PC-3 (cell line): ENCODE results near the gene DBNDD2. TPM values are rescaled to one million over a fixed set of nuclear protein-coding genes. Genes with fewer than 3 reads are reported as not detected.

Source experiments
- ATAC-seq: fragments of 200-7000 bp; cut with Tn5 transposase; 2 replicates; pipeline ENCODE4 v1.9.1; 2020; ENCODE audit warnings: mild to moderate bottlenecking, moderate library complexity
- BruUV-seq: library from RNA; stranded (reverse); fragments of 400-500 nt; replicated peaks from 2 replicates; lab custom pipeline; 2021; lab: Mats Ljungman, UMichigan
- CTCF ChIA-PET: fragments of 300-600 bp; sonication (Branson Sonifier 250); formaldehyde crosslinking; loops from one replicate; lab custom pipeline; 2022; ENCODE audit warnings: antibody characterized with exemption; lab: Charles Lee
- POLR2A ChIA-PET: fragments of 300-600 bp; sonication (Branson Sonifier 250); formaldehyde crosslinking; loops from one replicate; lab custom pipeline; 2022; ENCODE audit warnings: antibody characterized with exemption; ENCODE audit not compliant: unreplicated experiment; lab: Charles Lee
- DNase-seq: peaks from one replicate; pipeline ENCODE4 v3.0.0-alpha.2; 2015
- H2AFZ ChIP-seq: fragments of 300-600 bp; sonication (generic); 2 replicates; pipeline ENCODE4 v1.6.0; 2016; ENCODE audit warnings: antibody characterized with exemption, low read length
- H3F3A ChIP-seq: fragments of 300-600 bp; sonication (generic); one replicate; pipeline ENCODE4 v1.6.0; 2017; ENCODE audit warnings: antibody characterized with exemption, low read length, control low read depth, mild to moderate bottlenecking; ENCODE audit not compliant: unreplicated experiment
- H3K27ac ChIP-seq: fragments of 300-600 bp; sonication (generic); 2 replicates; pipeline ENCODE4 v1.5.1; 2016; ENCODE audit warnings: mild to moderate bottlenecking, low read length
- H3K27me3 ChIP-seq: fragments of 300-600 bp; sonication (generic); 2 replicates; pipeline ENCODE4 v1.6.1; 2016; ENCODE audit warnings: low read length, mixed read lengths
- H3K36me3 ChIP-seq: fragments of 300-600 bp; sonication (generic); 2 replicates; pipeline ENCODE4 v1.6.1; 2016; ENCODE audit warnings: low read depth, mixed run types, low read length, mixed read lengths
- H3K4me1 ChIP-seq: fragments of 300-600 bp; sonication (generic); 2 replicates; pipeline ENCODE4 v1.5.1; 2016; ENCODE audit warnings: low read length; ENCODE audit not compliant: insufficient read depth
- H3K4me2 ChIP-seq: fragments of 300-600 bp; sonication (generic); 2 replicates; pipeline ENCODE4 v1.6.0; 2016; ENCODE audit warnings: low read length
- H3K4me3 ChIP-seq: fragments of 300-600 bp; sonication (generic); 2 replicates; pipeline ENCODE4 v1.5.1; 2016; ENCODE audit warnings: mild to moderate bottlenecking, low read length, mixed read lengths
- H3K79me2 ChIP-seq: fragments of 300-600 bp; sonication (generic); 2 replicates; pipeline ENCODE4 v1.6.1; 2017; ENCODE audit warnings: low read length, mixed read lengths
- H3K9ac ChIP-seq: fragments of 300-600 bp; sonication (generic); 2 replicates; pipeline ENCODE4 v1.6.0; 2016; ENCODE audit warnings: mild to moderate bottlenecking, low read length
- H3K9me2 ChIP-seq: fragments of 300-600 bp; sonication (generic); replicated peaks from 2 replicates; pipeline ENCODE4 v1.6.1; 2016; ENCODE audit warnings: mixed run types, low read length, mixed read lengths
- H3K9me3 ChIP-seq: fragments of 300-600 bp; sonication (generic); 2 replicates; pipeline ENCODE4 v1.6.1; 2016; ENCODE audit warnings: low read length, mixed read lengths
- H4K20me1 ChIP-seq: fragments of 300-600 bp; sonication (generic); 2 replicates; pipeline ENCODE4 v1.6.1; 2016; ENCODE audit warnings: low read length, mixed read lengths
- CTCF ChIP-seq: fragments of 300-600 bp; sonication (generic); conservative IDR thresholded peaks from 2 replicates; pipeline ENCODE4 v1.5.1; 2017; ENCODE audit warnings: antibody characterized with exemption, low read depth, mild to moderate bottlenecking, low read length
- EZH2 ChIP-seq: fragments of 300-600 bp; sonication (generic); IDR thresholded peaks from one replicate; pipeline ENCODE4 v1.6.1; 2017; ENCODE audit warnings: antibody characterized with exemption, mild to moderate bottlenecking, low read length; ENCODE audit not compliant: unreplicated experiment
- EZH2phosphoT487 ChIP-seq: fragments of 300-600 bp; sonication (generic); IDR thresholded peaks from 2 replicates; pipeline ENCODE4 v1.6.1; 2018; ENCODE audit warnings: mild to moderate bottlenecking, antibody characterized with exemption, low read length, borderline replicate concordance
- intact Hi-C: fragments of 100-400 bp; cut with micrococcal nuclease; formaldehyde crosslinking; loops from 2 replicates; pipeline ENCODE4 v1.9.0; 2023
- total RNA-seq: library from RNA; depleted of rRNA; stranded (reverse); fragments of >200 nt; gene quantifications from 2 replicates; pipeline ENCODE4 v1.2.3, GENCODE V29; 2014

DBNDD2 gene
- total RNA-seq, 1 experiment from 2014 or later, result 8.5 TPM

DNA sequence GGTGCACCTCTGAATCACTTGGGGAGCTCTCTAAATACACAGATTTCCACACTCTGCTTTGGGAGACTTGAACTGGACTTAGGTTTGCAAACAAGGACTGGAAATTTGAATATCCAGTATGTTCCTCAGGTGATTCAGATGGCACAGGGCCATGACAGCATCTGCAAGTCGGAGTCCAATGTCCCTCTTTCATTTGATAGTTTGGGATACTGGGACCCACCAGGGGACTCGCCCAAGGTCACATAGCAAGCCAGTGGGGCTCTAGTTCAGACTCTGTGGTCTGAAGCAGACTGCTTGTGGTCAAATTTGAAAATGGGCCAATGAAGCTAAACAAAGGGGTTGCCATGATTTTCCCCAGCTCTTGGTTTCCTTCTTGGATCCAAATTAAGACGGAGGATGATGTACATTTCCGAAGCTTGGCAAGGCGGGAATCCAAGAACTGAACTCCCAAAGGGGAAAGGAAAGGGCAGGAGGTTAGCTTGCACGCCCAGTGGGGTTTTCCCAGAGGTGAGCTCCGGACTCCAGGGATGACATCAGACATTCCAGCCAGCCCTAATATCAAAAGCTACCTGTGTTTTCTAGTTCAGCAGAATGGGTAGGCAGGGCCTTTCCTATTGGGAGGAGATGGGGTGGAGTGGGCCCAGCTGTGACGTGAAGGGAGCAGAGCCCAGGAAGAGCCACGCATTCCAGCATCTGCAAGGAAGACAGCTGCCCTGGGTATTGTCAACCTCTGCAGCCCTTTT lies 48.5 kb upstream of the DBNDD2 start:
- Histone ChIP-seq H3K9me3 (no peaks in the 10 kb centered on the region), H3K27me3 (no peaks in the 10 kb centered on the region), H3K9me2 (no peaks in the 10 kb centered on the region), H4K20me1 (no peaks in the 10 kb centered on the region), H3K79me2 (peaks cover 12% of the 10 kb centered on the region), H3K4me2 (peak overlapping the region; percentile 10), H3K9ac (no peak overlapping the region), H3K27ac (peak overlapping the region; percentile 53), H3F3A (no peaks in the 10 kb centered on the region), H3K4me1 (peaks cover 44% of the 10 kb centered on the region), H3K4me3 (no peak overlapping the region), H3K36me3 (no peaks in the 10 kb centered on the region), H2AFZ (no peak overlapping the region)
- POLR2A ChIA-PET, result no interaction called here
- DNase-seq (no peak), ATAC-seq (no peak)
- no TSS peak for BruUV-seq
- intact Hi-C loops, result loop anchor here (5.0 kb wide), 1 partner anchor 418 kb away; no protein-coding TSS in a partner anchor
- TF ChIP-seq EZH2, result no peak
- CTCF ChIA-PET, result interaction anchor here (0.8 to 1.3 kb wide), 2 partner anchors 60 to 78 kb away, joined by 3 to 5 read pairs; no protein-coding TSS in a partner anchor

DNA sequence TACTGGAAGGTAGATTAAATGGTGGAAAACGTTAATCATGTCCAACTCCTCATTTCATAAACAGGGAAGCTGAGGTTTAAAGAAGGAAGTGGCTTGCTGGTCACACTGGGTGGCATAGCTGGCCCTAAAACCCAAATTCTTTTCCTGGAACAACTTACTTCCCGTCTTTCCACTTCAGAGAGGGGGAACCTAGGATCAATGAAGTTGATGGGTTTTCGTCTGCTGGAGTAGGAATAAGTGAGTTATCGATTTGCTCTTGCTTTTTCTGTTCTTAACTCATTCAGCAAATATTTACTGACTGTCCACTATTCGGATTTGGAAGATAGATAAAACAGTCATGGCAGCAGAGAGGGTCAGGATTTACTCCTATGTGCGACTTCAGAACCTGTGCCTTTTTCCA lies 46.3 kb upstream of the DBNDD2 start:
- no peaks in the 10 kb centered on the region for H3K9me2 ChIP-seq
- peaks cover 33% of the 10 kb centered on the region for H3K4me1 ChIP-seq
- H3K27me3 ChIP-seq, result no peaks in the 10 kb centered on the region
- no peak overlapping the region for H3K9ac ChIP-seq
- BruUV-seq, result no TSS peak
- no peaks in the 10 kb centered on the region for H3F3A ChIP-seq
- H3K9me3 ChIP-seq, result no peaks in the 10 kb centered on the region
- H3K4me2 ChIP-seq, result no peak overlapping the region
- no peak for TF ChIP-seq CTCF
- no peak for TF ChIP-seq EZH2phosphoT487
- no peak for TF ChIP-seq EZH2
- peaks cover 10% of the 10 kb centered on the region; the same call in 1 of the 2 replicates for H3K36me3 ChIP-seq
- CTCF ChIA-PET, result interaction anchor here (1.1 to 2.6 kb wide), 4 partner anchors 9 to 83 kb away, joined by 3 to 18 read pairs (median 9); no protein-coding TSS in a partner anchor
- peaks cover 27% of the 10 kb centered on the region for H3K79me2 ChIP-seq
- POLR2A ChIA-PET, result interaction anchor here (0.6 kb wide), 1 partner anchor 16 kb away, joined by 3 read pairs; no protein-coding TSS in a partner anchor
- ATAC-seq (no peak), DNase-seq (no peak)
- intact Hi-C loops, result loop anchor here (2.0 to 5.0 kb wide), 3 partner anchors 25 to 416 kb away; no protein-coding TSS in a partner anchor
- no peak overlapping the region for H2AFZ ChIP-seq
- H4K20me1 ChIP-seq, result no peaks in the 10 kb centered on the region
- no peak overlapping the region for H3K4me3 ChIP-seq
- no peak overlapping the region for H3K27ac ChIP-seq

DNA sequence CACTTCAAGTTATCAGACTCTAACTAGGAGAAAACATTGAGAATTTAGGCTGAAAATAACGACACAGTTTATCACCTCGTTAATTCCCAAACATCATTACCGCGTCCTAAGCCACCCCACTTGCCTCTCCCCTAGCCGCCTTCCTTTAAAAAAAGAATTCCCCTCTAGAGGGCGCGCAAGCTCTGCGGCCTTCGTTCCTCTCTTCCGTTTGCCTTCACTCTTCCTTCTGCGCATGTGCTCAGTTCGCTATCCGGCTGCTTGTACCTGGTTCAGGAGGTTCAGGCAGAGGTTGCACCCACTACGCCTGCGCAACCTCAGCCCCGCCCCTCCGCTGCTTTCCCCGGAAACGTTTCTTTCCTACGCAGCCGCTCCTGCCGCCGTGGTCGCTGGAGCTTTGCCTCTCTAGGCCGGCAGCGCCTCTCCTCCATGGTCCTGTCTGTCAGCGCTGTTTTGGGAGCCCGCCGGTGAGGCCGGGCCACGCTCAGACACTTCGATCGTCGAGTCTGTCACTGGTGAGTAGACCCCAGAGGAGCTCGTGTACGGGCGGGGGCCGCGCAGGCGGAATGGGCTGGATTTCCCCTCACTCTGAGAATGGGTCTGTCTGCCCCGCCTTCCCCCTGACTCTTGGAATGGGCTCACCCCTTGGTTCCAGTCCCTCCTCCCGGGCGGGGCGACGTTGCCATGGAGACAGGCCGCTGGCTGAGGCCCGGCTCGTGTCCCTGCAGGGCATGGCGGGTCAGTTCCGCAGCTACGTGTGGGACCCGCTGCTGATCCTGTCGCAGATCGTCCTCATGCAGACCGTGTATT lies 45.1 kb upstream of the DBNDD2 start, which contains the start of gene SYS1:
SYS1 (plus strand) TSS at position 353 of the 807 bp plus-strand sequence; CDS start at position 729, 376 bp downstream.
- CTCF ChIA-PET, result interaction anchor here (0.5 to 2.6 kb wide), 20 partner anchors 10 to 350 kb away, joined by 3 to 18 read pairs (median 4); no protein-coding TSS in a partner anchor
- ATAC-seq, result peak; percentile 87
- no TSS peak for BruUV-seq
- POLR2A ChIA-PET, result interaction anchor here (0.5 to 1.6 kb wide), 7 partner anchors 15 to 66 kb away, joined by 3 to 10 read pairs (median 3); partner anchors contain the start of gene SDC4
- Histone ChIP-seq H3F3A (no peaks in the 10 kb centered on the region), H3K27ac (peak within 1 kb of the TSS; percentile 82), H3K4me1 (peaks cover 23% of the 10 kb centered on the region), H3K27me3 (no peaks in the 10 kb centered on the region), H3K9me2 (no peaks in the 10 kb centered on the region), H3K36me3 (peaks cover 20% of the 10 kb centered on the region; the same call in 1 of the 2 replicates), H3K9me3 (no peaks in the 10 kb centered on the region), H3K9ac (peak within 1 kb of the TSS; percentile 88), H3K4me3 (peak within 1 kb of the TSS; percentile 85), H3K4me2 (peak within 1 kb of the TSS; percentile 96), H3K79me2 (peaks cover 27% of the 10 kb centered on the region), H2AFZ (peak within 1 kb of the TSS; percentile 98), H4K20me1 (no peaks in the 10 kb centered on the region)
- DNase-seq, result peak; percentile 99
- intact Hi-C loops, result loop anchor here (1.0 to 5.0 kb wide), 5 partner anchors 26 to 414 kb away; no protein-coding TSS in a partner anchor
- no peak for TF ChIP-seq EZH2phosphoT487
- TF ChIP-seq CTCF, result peak; percentile 91
- TF ChIP-seq EZH2, result no peak
